ENCODE results near the gene SPATS2L. TPM values are rescaled to one million over a fixed set of nuclear protein-coding genes. Genes with fewer than 3 reads are reported as not detected.

SPATS2L gene
- total and polyA plus RNA-seq, 2 of the 13 experiments (the other 11 are each of a cell fraction or from before 2014, with no cell fraction given): 154 to 212 TPM

DNA sequence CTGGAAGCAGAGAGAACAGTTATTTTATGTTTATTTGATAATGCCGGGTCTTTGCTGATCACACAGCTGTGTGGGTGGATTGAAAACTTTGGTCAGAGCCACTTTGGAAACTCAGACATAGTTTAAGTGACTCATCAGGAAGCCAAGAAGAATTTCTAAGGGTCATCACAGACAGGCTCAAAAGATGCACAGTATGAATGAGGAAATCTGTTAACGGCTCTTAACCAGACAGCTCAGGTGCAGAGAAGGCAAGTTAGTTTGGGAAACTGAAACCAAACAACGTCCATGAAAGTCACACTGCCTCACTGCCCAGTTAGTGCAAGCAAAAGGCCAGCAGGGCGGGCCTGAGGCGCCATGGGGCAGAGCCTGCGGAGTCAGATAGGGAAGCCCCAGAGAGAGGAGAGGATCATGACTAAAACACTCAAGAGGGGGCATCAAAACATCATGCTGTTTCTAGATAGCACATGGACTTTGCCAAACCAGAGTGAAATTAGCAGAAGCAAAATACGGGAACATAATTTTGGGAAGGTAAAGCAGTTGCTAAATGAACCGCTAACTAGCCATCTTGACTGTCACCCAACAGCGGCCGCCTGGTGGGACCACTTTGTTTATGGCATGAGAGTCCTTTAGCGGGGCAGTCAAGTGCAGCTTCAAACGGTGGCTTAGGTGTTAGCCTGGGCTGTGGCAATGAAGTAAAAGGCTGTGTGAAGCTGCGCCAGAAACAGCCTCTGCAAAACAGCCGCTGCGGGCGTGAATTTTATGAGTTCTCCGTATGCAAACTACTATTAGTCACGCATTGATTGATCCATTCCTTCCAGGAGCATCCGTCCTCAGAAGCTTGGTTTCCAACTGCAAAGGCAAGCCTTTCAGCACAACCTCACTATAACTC is 102.2 kb downstream of the SPATS2L start (continued):
- TF ChIP-seq XRCC5 (optimal IDR thresholded peaks at IDR 0.05; ENCODE audit: low read length) (no peak), JUN (CRISPR knock-in tag; IDR thresholded peaks at IDR 0.05) (0 out of 2 replicates have a peak, but pooled peaks have one; percentile 20), KLF12 (CRISPR knock-in tag; IDR thresholded peaks at IDR 0.05; ENCODE audit: borderline replicate concordance) (no peak), RAD21 (CRISPR knock-in tag; IDR thresholded peaks at IDR 0.05) (no peak), RFX1 (IDR thresholded peaks at IDR 0.05) (no peak), ADNP (CRISPR knock-in tag; IDR thresholded peaks at IDR 0.05) (no peak), NFYB (CRISPR knock-in tag; IDR thresholded peaks at IDR 0.05) (no peak), TBX2 (CRISPR knock-in tag; IDR thresholded peaks at IDR 0.05; ENCODE audit: borderline replicate concordance) (peak; percentile 17; the same call in 1 of the 2 replicates), POLR2G (IDR thresholded peaks at IDR 0.05; ENCODE audit: low read depth, low read length) (no peak), FOSL2 (CRISPR knock-in tag; IDR thresholded peaks at IDR 0.05) (peak; percentile 77), KLF11 (CRISPR knock-in tag; IDR thresholded peaks at IDR 0.05) (no peak), PHB2 (IDR thresholded peaks at IDR 0.05; ENCODE audit: partially characterized antibody) (no peak), ZNF746 (CRISPR knock-in tag; IDR thresholded peaks at IDR 0.05) (no peak), ZNF605 (CRISPR knock-in tag; IDR thresholded peaks at IDR 0.05) (peak; percentile 35; the same call in 1 of the 2 replicates), BCL6 (CRISPR knock-in tag; IDR thresholded peaks at IDR 0.05) (no peak), NFKBIZ (CRISPR knock-in tag; IDR thresholded peaks at IDR 0.05) (no peak), ZNF552 (CRISPR knock-in tag; IDR thresholded peaks at IDR 0.05; ENCODE audit: borderline replicate concordance) (no peak)
- TF ChIP-seq, protein P1, sequence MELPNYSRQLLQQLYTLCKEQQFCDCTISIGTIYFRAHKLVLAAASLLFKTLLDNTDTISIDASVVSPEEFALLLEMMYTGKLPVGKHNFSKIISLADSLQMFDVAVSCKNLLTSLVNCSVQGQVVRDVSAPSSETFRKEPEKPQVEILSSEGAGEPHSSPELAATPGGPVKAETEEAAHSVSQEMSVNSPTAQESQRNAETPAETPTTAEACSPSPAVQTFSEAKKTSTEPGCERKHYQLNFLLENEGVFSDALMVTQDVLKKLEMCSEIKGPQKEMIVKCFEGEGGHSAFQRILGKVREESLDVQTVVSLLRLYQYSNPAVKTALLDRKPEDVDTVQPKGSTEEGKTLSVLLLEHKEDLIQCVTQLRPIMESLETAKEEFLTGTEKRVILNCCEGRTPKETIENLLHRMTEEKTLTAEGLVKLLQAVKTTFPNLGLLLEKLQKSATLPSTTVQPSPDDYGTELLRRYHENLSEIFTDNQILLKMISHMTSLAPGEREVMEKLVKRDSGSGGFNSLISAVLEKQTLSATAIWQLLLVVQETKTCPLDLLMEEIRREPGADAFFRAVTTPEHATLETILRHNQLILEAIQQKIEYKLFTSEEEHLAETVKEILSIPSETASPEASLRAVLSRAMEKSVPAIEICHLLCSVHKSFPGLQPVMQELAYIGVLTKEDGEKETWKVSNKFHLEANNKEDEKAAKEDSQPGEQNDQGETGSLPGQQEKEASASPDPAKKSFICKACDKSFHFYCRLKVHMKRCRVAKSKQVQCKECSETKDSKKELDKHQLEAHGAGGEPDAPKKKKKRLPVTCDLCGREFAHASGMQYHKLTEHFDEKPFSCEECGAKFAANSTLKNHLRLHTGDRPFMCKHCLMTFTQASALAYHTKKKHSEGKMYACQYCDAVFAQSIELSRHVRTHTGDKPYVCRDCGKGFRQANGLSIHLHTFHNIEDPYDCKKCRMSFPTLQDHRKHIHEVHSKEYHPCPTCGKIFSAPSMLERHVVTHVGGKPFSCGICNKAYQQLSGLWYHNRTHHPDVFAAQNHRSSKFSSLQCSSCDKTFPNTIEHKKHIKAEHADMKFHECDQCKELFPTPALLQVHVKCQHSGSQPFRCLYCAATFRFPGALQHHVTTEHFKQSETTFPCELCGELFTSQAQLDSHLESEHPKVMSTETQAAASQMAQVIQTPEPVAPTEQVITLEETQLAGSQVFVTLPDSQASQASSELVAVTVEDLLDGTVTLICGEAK (IDR thresholded peaks at IDR 0.05): no peak
- TF ChIP-seq, protein P1 (CRISPR knock-in tag; IDR thresholded peaks at IDR 0.05): no peak
- TF ChIP-seq, protein P2, sequence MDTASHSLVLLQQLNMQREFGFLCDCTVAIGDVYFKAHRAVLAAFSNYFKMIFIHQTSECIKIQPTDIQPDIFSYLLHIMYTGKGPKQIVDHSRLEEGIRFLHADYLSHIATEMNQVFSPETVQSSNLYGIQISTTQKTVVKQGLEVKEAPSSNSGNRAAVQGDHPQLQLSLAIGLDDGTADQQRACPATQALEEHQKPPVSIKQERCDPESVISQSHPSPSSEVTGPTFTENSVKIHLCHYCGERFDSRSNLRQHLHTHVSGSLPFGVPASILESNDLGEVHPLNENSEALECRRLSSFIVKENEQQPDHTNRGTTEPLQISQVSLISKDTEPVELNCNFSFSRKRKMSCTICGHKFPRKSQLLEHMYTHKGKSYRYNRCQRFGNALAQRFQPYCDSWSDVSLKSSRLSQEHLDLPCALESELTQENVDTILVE (CRISPR knock-in tag; IDR thresholded peaks at IDR 0.05): no peak
- TF ChIP-seq, protein P3, sequence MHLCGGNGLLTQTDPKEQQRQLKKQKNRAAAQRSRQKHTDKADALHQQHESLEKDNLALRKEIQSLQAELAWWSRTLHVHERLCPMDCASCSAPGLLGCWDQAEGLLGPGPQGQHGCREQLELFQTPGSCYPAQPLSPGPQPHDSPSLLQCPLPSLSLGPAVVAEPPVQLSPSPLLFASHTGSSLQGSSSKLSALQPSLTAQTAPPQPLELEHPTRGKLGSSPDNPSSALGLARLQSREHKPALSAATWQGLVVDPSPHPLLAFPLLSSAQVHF (CRISPR knock-in tag; IDR thresholded peaks at IDR 0.05): no peak
